Trophoblast cell (in vitro differentiated cells and primary cell): ENCODE results near the gene AGBL4.

ENCODE experiments used
- DNase-seq, 2 donors: peaks; one replicate each; pipeline ENCODE4 v3.0.0-alpha.2; 2016
- H2AFZ ChIP-seq: 2 replicates; pipeline ENCODE4 v1.6.1; 2013; ENCODE audit warnings: low read length, moderate library complexity, mild to moderate bottlenecking; ENCODE audit not compliant: insufficient read depth, poor library complexity
- H2AK5ac ChIP-seq: 2 replicates; pipeline ENCODE4 v1.6.1; 2013; ENCODE audit warnings: mild to moderate bottlenecking, low read length
- H2BK120ac ChIP-seq: 2 replicates; pipeline ENCODE4 v1.6.1; 2013; ENCODE audit warnings: low read length, mild to moderate bottlenecking, moderate library complexity; ENCODE audit not compliant: insufficient read depth, poor library complexity
- H2BK12ac ChIP-seq: 2 replicates; pipeline ENCODE4 v1.6.1; 2013; ENCODE audit warnings: mild to moderate bottlenecking, low read length, moderate library complexity
- H2BK5ac ChIP-seq: 2 replicates; pipeline ENCODE4 v1.6.1; 2013; ENCODE audit warnings: low read length, low read depth, moderate library complexity, mild to moderate bottlenecking; ENCODE audit not compliant: poor library complexity
- H3K14ac ChIP-seq: 2 replicates; pipeline ENCODE4 v1.6.1; 2013; ENCODE audit warnings: mild to moderate bottlenecking, low read length
- H3K18ac ChIP-seq: 2 replicates; pipeline ENCODE4 v1.6.1; 2013; ENCODE audit warnings: mild to moderate bottlenecking, low read length
- H3K23ac ChIP-seq: 2 replicates; pipeline ENCODE4 v1.6.1; 2013; ENCODE audit warnings: low read length
- H3K27ac ChIP-seq: 2 replicates; pipeline ENCODE4 v1.5.1; 2013; ENCODE audit warnings: low read depth, mild to moderate bottlenecking, inconsistent platforms, low read length, moderate library complexity
- H3K27me3 ChIP-seq: 2 replicates; pipeline ENCODE4 v1.6.1; 2013; ENCODE audit warnings: inconsistent platforms, mild to moderate bottlenecking, low read length, moderate library complexity; ENCODE audit not compliant: insufficient read depth
- H3K36me3 ChIP-seq, 2 experiments: 1 replicate in 1 of 2; 2 replicates in 1 of 2; pipeline ENCODE4 v1.6.1; 2013; ENCODE audit warnings: low read length in 2 of 2, mild to moderate bottlenecking in 2 of 2, moderate library complexity in 1 of 2; ENCODE audit not compliant: insufficient read depth in 2 of 2, control insufficient read depth in 1 of 2
- H3K4ac ChIP-seq: 2 replicates; pipeline ENCODE4 v1.6.1; 2013; ENCODE audit warnings: low read depth, mild to moderate bottlenecking, low read length, moderate library complexity
- H3K4me1 ChIP-seq, 2 experiments: 1 replicate in 1 of 2; 2 replicates in 1 of 2; pipeline ENCODE4 v1.6.1; 2013; ENCODE audit warnings: low read length in 2 of 2, mild to moderate bottlenecking in 2 of 2, moderate library complexity in 1 of 2; ENCODE audit not compliant: insufficient read depth in 2 of 2, control insufficient read depth in 1 of 2
- H3K4me2 ChIP-seq: 2 replicates; pipeline ENCODE4 v1.6.1; 2013; ENCODE audit warnings: inconsistent platforms, mild to moderate bottlenecking, low read length, moderate library complexity
- H3K4me3 ChIP-seq: 2 replicates; pipeline ENCODE4 v1.5.1; 2013; ENCODE audit warnings: mild to moderate bottlenecking, low read depth, low read length, inconsistent platforms
- H3K79me1 ChIP-seq: one replicate; pipeline ENCODE4 v1.6.1; 2013; ENCODE audit warnings: low read length
- H3K79me2 ChIP-seq: 2 replicates; pipeline ENCODE4 v1.6.1; 2013; ENCODE audit warnings: low read length, mild to moderate bottlenecking; ENCODE audit not compliant: control insufficient read depth, insufficient read depth, poor library complexity
- H3K9ac ChIP-seq: 2 replicates; pipeline ENCODE4 v1.6.1; 2013; ENCODE audit warnings: mild to moderate bottlenecking, low read length
- H3K9me3 ChIP-seq: 2 replicates; pipeline ENCODE4 v1.6.1; 2013; ENCODE audit warnings: low read depth, mild to moderate bottlenecking, control low read depth, inconsistent platforms, low read length; ENCODE audit not compliant: insufficient read depth
- H4K12ac ChIP-seq: 2 replicates; pipeline ENCODE4 v1.6.1; 2013; ENCODE audit warnings: low read depth, mild to moderate bottlenecking, low read length, moderate library complexity
- H4K8ac ChIP-seq: 2 replicates; pipeline ENCODE4 v1.6.1; 2013; ENCODE audit warnings: low read depth, mild to moderate bottlenecking, low read length, moderate library complexity
- H4K91ac ChIP-seq: one replicate; pipeline ENCODE4 v1.6.1; 2013; ENCODE audit warnings: low read depth, mild to moderate bottlenecking, low read length, moderate library complexity
- WGBS: extraction: QIAGEN DNeasy Blood & Tissue Kit; methylation state at CpG from one replicate; pipeline ENCODE4 v1.1.7; 2013; ENCODE audit warnings: missing lambda C conversion rate; ENCODE audit not compliant: insufficient read length, insufficient coverage; ENCODE audit errors: extremely low coverage; 5-methylcytosine and 5-hydroxymethylcytosine counted together

AGBL4 gene

DNA sequence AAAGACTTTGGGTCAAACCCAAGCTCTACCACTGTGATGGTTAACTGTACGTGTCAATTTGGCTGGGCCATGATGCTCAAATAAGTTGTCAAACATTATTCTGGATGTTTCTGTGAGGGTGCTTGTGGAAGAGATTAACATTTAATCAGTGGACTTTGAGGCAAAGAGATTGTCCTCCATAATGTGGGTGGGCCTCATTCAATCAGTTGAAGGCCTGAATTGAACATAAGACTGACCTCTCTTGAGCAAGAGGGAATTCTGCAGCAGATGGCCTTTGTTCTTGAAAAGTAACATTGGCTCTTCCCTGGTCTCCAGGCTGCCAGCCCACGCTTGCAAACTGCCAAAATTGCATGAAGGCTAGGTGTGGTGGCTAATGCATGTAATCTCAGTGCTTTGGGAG lies 1457.3 kb downstream of the AGBL4 start:
- Histone ChIP-seq H3K79me2 (no peaks in the 10 kb centered on the region), H2BK120ac (no peak overlapping the region), H3K4me1 (no peaks in the 10 kb centered on the region), H3K36me3 (no peaks in the 10 kb centered on the region), H2AK5ac (no peak overlapping the region), H3K27me3 (no peaks in the 10 kb centered on the region), H2AFZ (no peak overlapping the region), H4K91ac (no peak overlapping the region), H3K4ac (no peak overlapping the region), H2BK12ac (no peak overlapping the region), H3K4me2 (no peak overlapping the region), H4K12ac (no peak overlapping the region), H3K9me3 (no peaks in the 10 kb centered on the region), H3K9ac (no peak overlapping the region), H3K79me1 (no peaks in the 10 kb centered on the region), H2BK5ac (no peak overlapping the region), H3K18ac (no peak overlapping the region), H3K14ac (no peak overlapping the region), H3K27ac (no peak overlapping the region), H4K8ac (no peak overlapping the region), H3K23ac (no peak overlapping the region), H3K4me3 (no peak overlapping the region)
- no CpG with 5 or more reads among the region's 2 CpGs for WGBS
- no peak for DNase-seq

DNA sequence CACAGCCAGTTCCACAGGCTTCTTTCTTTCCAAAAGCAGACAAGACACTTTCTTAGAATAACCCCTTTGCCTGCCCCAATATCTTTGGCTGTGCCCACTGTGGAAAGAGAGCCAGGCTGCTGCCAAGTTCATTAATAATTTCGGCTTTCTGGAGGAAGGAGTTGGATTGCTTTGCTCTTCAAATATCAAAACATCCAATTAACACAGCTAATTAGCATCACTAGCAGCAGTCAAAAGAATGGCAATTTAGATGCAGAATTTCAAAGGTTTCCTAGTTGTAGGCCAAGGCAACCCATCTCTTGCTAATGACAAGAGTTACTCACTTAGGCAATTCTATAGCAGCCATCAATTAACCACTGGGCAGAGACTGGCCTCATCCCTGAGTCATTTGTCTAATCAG lies 1460.7 kb downstream of the AGBL4 start:
- no peak overlapping the region for H3K4me2 ChIP-seq
- no peak overlapping the region for H4K12ac ChIP-seq
- DNase-seq: no peak
- no peaks in the 10 kb centered on the region for H3K9me3 ChIP-seq
- no peak overlapping the region for H2AFZ ChIP-seq
- H2BK120ac ChIP-seq: no peak overlapping the region
- no peaks in the 10 kb centered on the region for H3K36me3 ChIP-seq
- H2BK5ac ChIP-seq: no peak overlapping the region
- H2BK12ac ChIP-seq: no peak overlapping the region
- H3K18ac ChIP-seq: no peak overlapping the region
- H3K4me1 ChIP-seq: no peaks in the 10 kb centered on the region
- no peak overlapping the region for H2AK5ac ChIP-seq
- H3K27ac ChIP-seq: no peak overlapping the region
- no peak overlapping the region for H3K4ac ChIP-seq
- H3K27me3 ChIP-seq: no peaks in the 10 kb centered on the region
- H4K91ac ChIP-seq: no peak overlapping the region
- no peak overlapping the region for H3K14ac ChIP-seq
- H3K23ac ChIP-seq: no peak overlapping the region
- no peak overlapping the region for H4K8ac ChIP-seq
- WGBS: no CpG with 5 or more reads among the region's 1 CpG
- no peak overlapping the region for H3K9ac ChIP-seq
- no peak overlapping the region for H3K4me3 ChIP-seq
- no peaks in the 10 kb centered on the region for H3K79me2 ChIP-seq
- H3K79me1 ChIP-seq: no peaks in the 10 kb centered on the region

DNA sequence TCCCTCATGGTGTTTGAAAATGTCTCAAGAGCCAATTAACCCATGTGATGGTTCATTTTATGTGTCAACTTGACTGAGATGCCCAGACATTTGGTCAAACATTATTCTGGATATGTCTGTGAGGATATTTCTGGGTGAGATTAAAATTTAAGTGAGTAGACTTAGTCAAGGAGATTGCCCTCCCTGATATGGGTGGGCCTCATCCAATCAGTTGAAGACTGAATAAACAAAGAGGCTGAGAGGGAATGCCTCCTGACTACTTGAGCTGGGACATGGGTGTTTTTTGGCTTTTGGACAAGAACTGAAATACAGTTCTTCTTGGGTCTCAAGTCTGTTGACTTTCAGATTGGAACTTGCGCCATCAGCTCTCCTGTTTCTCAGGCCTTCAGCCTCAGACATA lies 1462.3 kb downstream of the AGBL4 start:
- H2BK5ac ChIP-seq: no peak overlapping the region
- no peak overlapping the region for H3K4me3 ChIP-seq
- no peaks in the 10 kb centered on the region for H3K79me1 ChIP-seq
- DNase-seq: no peak
- no peak overlapping the region for H3K9ac ChIP-seq
- no peak overlapping the region for H2BK12ac ChIP-seq
- no peak overlapping the region for H4K12ac ChIP-seq
- WGBS: no CpG with 5 or more reads among the region's 1 CpG
- H4K91ac ChIP-seq: no peak overlapping the region
- H3K36me3 ChIP-seq: no peaks in the 10 kb centered on the region
- H3K4me1 ChIP-seq: no peaks in the 10 kb centered on the region
- H2AFZ ChIP-seq: no peak overlapping the region
- H3K9me3 ChIP-seq: no peaks in the 10 kb centered on the region
- H3K79me2 ChIP-seq: no peaks in the 10 kb centered on the region
- H3K27ac ChIP-seq: no peak overlapping the region
- no peak overlapping the region for H3K23ac ChIP-seq
- H2AK5ac ChIP-seq: no peak overlapping the region
- no peak overlapping the region for H3K4ac ChIP-seq
- H3K27me3 ChIP-seq: no peaks in the 10 kb centered on the region
- H4K8ac ChIP-seq: no peak overlapping the region
- H3K4me2 ChIP-seq: no peak overlapping the region
- no peak overlapping the region for H2BK120ac ChIP-seq
- no peak overlapping the region for H3K14ac ChIP-seq
- no peak overlapping the region for H3K18ac ChIP-seq

DNA sequence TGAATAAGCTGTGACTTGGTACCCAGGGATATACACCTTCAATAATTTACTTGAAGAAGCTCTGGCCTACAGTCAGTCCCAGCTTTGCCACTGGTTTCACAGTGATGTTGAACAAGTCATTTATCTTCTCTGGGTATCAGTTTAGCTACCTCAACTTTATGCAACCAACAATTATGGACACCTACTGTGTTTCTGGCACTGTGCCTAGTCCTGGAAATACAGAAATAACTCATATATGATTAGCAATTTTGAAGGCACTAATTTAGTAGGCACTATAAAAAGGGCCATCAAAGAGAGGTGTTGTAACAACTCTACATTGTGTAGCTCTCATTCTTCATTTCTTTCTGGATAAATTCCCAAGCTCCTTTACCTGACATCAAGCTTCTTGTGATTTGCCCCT lies 1463.2 kb downstream of the AGBL4 start:
- no peak overlapping the region for H3K4ac ChIP-seq
- H3K14ac ChIP-seq: no peak overlapping the region
- no peak overlapping the region for H2BK5ac ChIP-seq
- no peak overlapping the region for H3K9ac ChIP-seq
- H2AFZ ChIP-seq: no peak overlapping the region
- H3K4me2 ChIP-seq: no peak overlapping the region
- H2BK12ac ChIP-seq: no peak overlapping the region
- no peak overlapping the region for H3K4me3 ChIP-seq
- H4K91ac ChIP-seq: no peak overlapping the region
- H3K27ac ChIP-seq: no peak overlapping the region
- no peak overlapping the region for H3K23ac ChIP-seq
- H3K18ac ChIP-seq: no peak overlapping the region
- H4K8ac ChIP-seq: no peak overlapping the region
- no peak overlapping the region for H2AK5ac ChIP-seq
- H4K12ac ChIP-seq: no peak overlapping the region
- H3K4me1 ChIP-seq: no peaks in the 10 kb centered on the region
- H3K27me3 ChIP-seq: no peaks in the 10 kb centered on the region
- H2BK120ac ChIP-seq: no peak overlapping the region
- H3K9me3 ChIP-seq: no peaks in the 10 kb centered on the region
- DNase-seq: no peak
- no peaks in the 10 kb centered on the region for H3K79me1 ChIP-seq
- no peaks in the 10 kb centered on the region for H3K36me3 ChIP-seq
- no peaks in the 10 kb centered on the region for H3K79me2 ChIP-seq

DNA sequence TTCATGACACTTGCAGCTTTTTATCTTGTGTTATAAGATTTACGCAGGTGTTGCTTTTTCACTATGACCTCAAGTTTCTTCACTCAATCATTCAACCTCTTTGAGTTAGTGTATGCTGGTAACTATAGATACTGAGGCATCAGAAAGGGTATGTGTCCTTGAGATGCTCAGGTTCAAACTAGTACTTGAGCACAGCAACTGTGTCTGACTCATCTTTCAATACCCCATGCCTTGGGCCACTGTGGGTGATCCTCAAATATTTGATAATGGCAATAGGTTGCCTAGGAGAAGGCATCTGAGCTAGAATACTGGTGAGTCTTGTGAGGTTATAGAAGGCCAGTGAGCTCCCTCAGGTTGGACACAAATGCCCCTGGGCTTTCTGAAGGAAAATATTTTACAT lies 1463.6 kb downstream of the AGBL4 start:
- no peak overlapping the region for H2BK12ac ChIP-seq
- H2AK5ac ChIP-seq: no peak overlapping the region
- no peaks in the 10 kb centered on the region for H3K9me3 ChIP-seq
- H3K4ac ChIP-seq: no peak overlapping the region
- no peak overlapping the region for H3K27ac ChIP-seq
- H2BK5ac ChIP-seq: no peak overlapping the region
- no peak overlapping the region for H3K14ac ChIP-seq
- WGBS: no CpG with 5 or more reads among the region's 1 CpG
- H3K4me3 ChIP-seq: no peak overlapping the region
- no peak overlapping the region for H3K18ac ChIP-seq
- H3K4me1 ChIP-seq: no peaks in the 10 kb centered on the region
- H3K79me1 ChIP-seq: no peaks in the 10 kb centered on the region
- no peak overlapping the region for H2BK120ac ChIP-seq
- no peaks in the 10 kb centered on the region for H3K79me2 ChIP-seq
- H3K4me2 ChIP-seq: no peak overlapping the region
- no peak overlapping the region for H3K23ac ChIP-seq
- H4K8ac ChIP-seq: no peak overlapping the region
- no peak overlapping the region for H3K9ac ChIP-seq
- no peaks in the 10 kb centered on the region for H3K27me3 ChIP-seq
- no peak overlapping the region for H4K91ac ChIP-seq
- DNase-seq: no peak
- no peak overlapping the region for H4K12ac ChIP-seq
- no peaks in the 10 kb centered on the region for H3K36me3 ChIP-seq
- no peak overlapping the region for H2AFZ ChIP-seq
